Heart left ventricle (tissue), 16 donors: ENCODE data around the gene MZT1. TPM values are rescaled to one million over a fixed set of nuclear protein-coding genes. Genes with fewer than 3 reads are reported as not detected.

ENCODE experiments used
- ATAC-seq, 4 donors: fragments of 200-7000 bp; cut with Tn5 transposase; one replicate each; pipeline ENCODE4 v1.9.1; 2020 to 2022; ENCODE audit warnings: moderate library complexity in 4 of 4, mild to moderate bottlenecking in 3 of 4, moderate number of reproducible peaks in 1 of 4
- DNase-seq, 5 donors: peaks; one replicate each; pipeline ENCODE4 v3.0.0-alpha.2; 2020
- H3K27ac ChIP-seq, 12 donors: fragments of 200-600 bp; sonication (generic) in 4 of 12; one replicate each; pipeline versions ENCODE4 v1.5.0 to v1.8.0; 2016 to 2022; ENCODE audit warnings: mild to moderate bottlenecking in 2 of 12
- H3K27me3 ChIP-seq, 9 donors: fragments of 200-600 bp; sonication (generic) in 2 of 9; one replicate each; pipeline versions ENCODE4 v1.5.1 to v1.8.0; 2016 to 2022; ENCODE audit warnings: mild to moderate bottlenecking in 3 of 9
- H3K36me3 ChIP-seq, 9 donors: fragments of 200-600 bp; sonication (generic) in 2 of 9; one replicate each; pipeline versions ENCODE4 v1.5.0 to v1.8.0; 2018 to 2022; ENCODE audit warnings: mild to moderate bottlenecking in 2 of 9
- H3K4me1 ChIP-seq, 12 donors: fragments of 200-600 bp; sonication (generic) in 4 of 12; one replicate each; pipeline versions ENCODE4 v1.5.0 to v1.8.0; 2016 to 2022; ENCODE audit warnings: mild to moderate bottlenecking in 3 of 12
- H3K4me3 ChIP-seq, 12 donors: fragments of 200-600 bp; sonication (generic) in 4 of 12; one replicate each; pipeline versions ENCODE4 v1.5.0 to v1.8.0; 2017 to 2022; ENCODE audit warnings: mild to moderate bottlenecking in 9 of 12, moderate library complexity in 4 of 12
- H3K9me3 ChIP-seq, 12 donors: fragments of 200-600 bp; sonication (generic) in 4 of 12; one replicate each; pipeline versions ENCODE4 v1.5.0 to v1.8.0; 2016 to 2022; ENCODE audit warnings: mild to moderate bottlenecking in 1 of 12
- POLR2A ChIP-seq, 2 donors: fragments of 450-650 bp; IDR thresholded peaks; one replicate each; pipeline ENCODE4 v1.6.1; 2017; ENCODE audit warnings: antibody characterized with exemption in 2 of 2, mild to moderate bottlenecking in 2 of 2, moderate library complexity in 2 of 2
- WGBS, 4 donors: extraction: QIAGEN DNeasy Blood & Tissue Kit in 2 of 4; methylation state at CpG; one replicate each; pipeline versions ENCODE4 v1.1.5 to v1.1.7; 2013 to 2018; 5-methylcytosine and 5-hydroxymethylcytosine counted together
- intact Hi-C, 10 donors: fragments of 100-400 bp; cut with DNase I; formaldehyde crosslinking; loops; one replicate each; pipeline versions ENCODE4 v1.11.1 to v1.14.2; 2022
- polyA plus RNA-seq, 2 donors: library from polyadenylated mRNA; stranded (reverse); fragments of 200-250 nt; gene quantifications; one replicate each; pipeline ENCODE4 v1.2.3, GENCODE V29; 2013
- total RNA-seq, 9 donors: library from RNA; depleted of rRNA in 2 of 9; stranded (reverse); fragments of >200 nt in 2 of 9; fragmentation: NEBNext Ultra II Directional in 3 of 9; extraction: Animal tissue kit (Norgen Biotek cat#: 25700) in 3 of 9; gene quantifications; one replicate each; pipeline versions ENCODE4 v1.1.0 to v1.2.4, GENCODE V29; 2016 to 2023
- TF ChIP-seq, protein P1 (sequence below), 12 donors: fragments of 200-600 bp; sonication (generic) in 4 of 12; IDR thresholded peaks; one replicate each; pipeline versions ENCODE4 v1.5.0 to v1.8.0; 2018 to 2022; ENCODE audit warnings: antibody characterized with exemption in 12 of 12, mild to moderate bottlenecking in 5 of 12
- donor health status: ischemic (EF 13 %, LVEDD 7.1; RV severe dilation, severe dysfunction).
- donor health status: healthy with polysubstance abuse.
- donor health status: DM: no; HTN: yes; CAD: no.
- donor health status: DM: no; HTN: no; CAD: no.
- donor health status: ischemic (EF 25% LVEDD 6.9; RV normal size, moderate dysfunction).
- donor health status: ischemic (EF 25% LVEDD 5.7; RV mildly dilated, moderate dysfunction).
- donor health status: healthy.
- donor health status: DM: yes; HTN: yes; CAD: no.
- donor health status: ischemic (EF 35%, LVEDD 5.7; RV mildly dilated, moderate dysfunction).
- donor health status: nonischemic (EF 11% LVEDD 7.7; RV severe dilation, severe dysfunction).
- donor health status: DM: yes; HTN: yes; CAD: no.
- donor health status: PGD.
- donor health status: ischemic (EF 29% LVEDD 5.4; RV normal size, mild dysfunction).
- donor health status: nonischemic (EF 23%, LVEDD 6.1; RV moderate dilation, normal function).

The MZT1 gene
- total and polyA plus RNA-seq, 11 donors: 4.4 to 11.3 (median 6.9) TPM

DNA sequence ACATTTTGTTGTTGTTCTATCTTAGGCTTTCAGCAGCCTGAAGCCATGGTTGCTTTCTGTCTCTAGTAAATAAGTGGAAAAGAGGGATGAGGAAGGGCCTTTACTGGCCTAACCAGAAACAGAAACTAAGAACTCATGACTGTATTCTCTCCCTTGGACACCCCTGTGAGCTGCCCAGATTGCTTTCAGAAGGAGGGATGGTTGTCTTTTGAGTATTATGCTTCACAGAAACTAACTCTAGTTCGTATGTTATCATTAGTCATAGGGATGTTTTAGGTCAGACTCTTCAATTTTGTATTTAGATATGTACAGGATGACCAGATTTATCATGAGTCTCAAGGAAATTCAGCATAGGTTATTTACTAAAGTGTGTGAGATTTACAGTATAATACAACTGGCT is 17.8 kb upstream of the MZT1 start:
- no peak overlapping the region for H3K27ac ChIP-seq
- H3K9me3 ChIP-seq: no peaks in the 10 kb centered on the region
- TF ChIP-seq POLR2A (IDR thresholded peaks at IDR 0.05): no peak
- TF ChIP-seq, protein P1, sequence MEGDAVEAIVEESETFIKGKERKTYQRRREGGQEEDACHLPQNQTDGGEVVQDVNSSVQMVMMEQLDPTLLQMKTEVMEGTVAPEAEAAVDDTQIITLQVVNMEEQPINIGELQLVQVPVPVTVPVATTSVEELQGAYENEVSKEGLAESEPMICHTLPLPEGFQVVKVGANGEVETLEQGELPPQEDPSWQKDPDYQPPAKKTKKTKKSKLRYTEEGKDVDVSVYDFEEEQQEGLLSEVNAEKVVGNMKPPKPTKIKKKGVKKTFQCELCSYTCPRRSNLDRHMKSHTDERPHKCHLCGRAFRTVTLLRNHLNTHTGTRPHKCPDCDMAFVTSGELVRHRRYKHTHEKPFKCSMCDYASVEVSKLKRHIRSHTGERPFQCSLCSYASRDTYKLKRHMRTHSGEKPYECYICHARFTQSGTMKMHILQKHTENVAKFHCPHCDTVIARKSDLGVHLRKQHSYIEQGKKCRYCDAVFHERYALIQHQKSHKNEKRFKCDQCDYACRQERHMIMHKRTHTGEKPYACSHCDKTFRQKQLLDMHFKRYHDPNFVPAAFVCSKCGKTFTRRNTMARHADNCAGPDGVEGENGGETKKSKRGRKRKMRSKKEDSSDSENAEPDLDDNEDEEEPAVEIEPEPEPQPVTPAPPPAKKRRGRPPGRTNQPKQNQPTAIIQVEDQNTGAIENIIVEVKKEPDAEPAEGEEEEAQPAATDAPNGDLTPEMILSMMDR (IDR thresholded peaks at IDR 0.05): no peak
- intact Hi-C loops: no loop called here
- no peak for ATAC-seq
- no peaks in the 10 kb centered on the region for H3K4me1 ChIP-seq
- H3K4me3 ChIP-seq: no peak overlapping the region
- 82 to 96% (median 94%) methylated on average over 1 of the region's 1 CpG for WGBS, 4 donors
- no peaks in the 10 kb centered on the region for H3K27me3 ChIP-seq
- H3K36me3 ChIP-seq: peaks cover 0 to 75% (median 33%) of the 10 kb centered on the region in 9 donors
- DNase-seq: no peak

DNA sequence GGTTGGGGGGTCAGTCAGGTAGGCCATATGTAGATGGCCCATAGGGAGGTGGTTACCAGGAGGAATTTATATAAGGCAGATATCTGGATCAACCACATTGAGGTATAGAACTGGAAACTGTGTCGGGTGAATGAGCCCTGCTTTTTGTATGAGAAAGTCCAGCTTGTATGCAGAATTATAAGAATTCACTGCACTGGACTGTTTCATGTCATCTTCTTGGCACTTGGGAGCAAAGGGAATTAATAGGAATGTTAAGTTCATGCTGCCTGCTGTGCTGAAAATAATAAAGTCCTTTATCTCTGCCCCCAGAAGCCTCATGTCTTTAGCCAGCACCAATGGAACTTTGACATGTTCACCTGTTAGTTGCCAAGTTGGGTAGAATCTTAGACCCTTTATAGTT is 12.6 kb upstream of the MZT1 start:
- intact Hi-C loops: no loop called here
- no peak for TF ChIP-seq POLR2A (IDR thresholded peaks at IDR 0.05)
- TF ChIP-seq, protein P1 (IDR thresholded peaks at IDR 0.05): no peak
- no peak for ATAC-seq

DNA sequence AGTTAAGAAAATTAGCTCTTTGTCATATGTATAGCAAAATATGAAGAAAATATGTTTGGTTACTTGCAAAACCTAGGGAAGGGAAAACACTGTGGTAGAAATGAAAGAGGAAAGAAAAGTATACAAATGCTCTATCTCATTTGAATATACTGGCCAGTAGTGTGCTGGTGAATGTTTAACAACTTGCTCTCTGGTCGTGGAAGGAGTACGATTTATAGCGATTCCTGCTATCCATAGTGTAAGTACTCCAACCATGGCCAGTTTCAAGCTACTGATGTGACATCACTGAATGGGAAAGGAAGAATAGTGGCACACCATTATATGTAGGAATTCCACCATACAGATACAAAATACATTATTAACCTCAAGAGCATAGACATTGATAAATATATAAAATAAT is 9.6 kb upstream of the MZT1 start:
- no peaks in the 10 kb centered on the region for H3K27me3 ChIP-seq
- no peaks in the 10 kb centered on the region for H3K9me3 ChIP-seq
- H3K4me1 ChIP-seq: no peaks in the 10 kb centered on the region
- ATAC-seq (no peak), DNase-seq (no peak)
- no peak overlapping the region for H3K4me3 ChIP-seq
- TF ChIP-seq, protein P1 (IDR thresholded peaks at IDR 0.05): no peak
- peaks cover 0 to 45% (median 0%) of the 10 kb centered on the region in 9 donors for H3K36me3 ChIP-seq
- 93 to 97% (median 95%) methylated on average over 3 of the region's 3 CpGs for WGBS, 4 donors
- intact Hi-C loops: no loop called here
- no peak overlapping the region for H3K27ac ChIP-seq

More for the DNA sequence above, 12.6 kb upstream of the MZT1 start:
- Histone ChIP-seq H3K4me3 (no peak overlapping the region), H3K4me1 (no peaks in the 10 kb centered on the region), H3K27me3 (no peaks in the 10 kb centered on the region), H3K36me3 (peaks cover 0 to 50% (median 13%) of the 10 kb centered on the region in 9 donors), H3K27ac (no peak overlapping the region), H3K9me3 (no peaks in the 10 kb centered on the region)
- DNase-seq: no peak
- 55 to 66% (median 57%) methylated on average over 1 of the region's 1 CpG for WGBS, 4 donors

DNA sequence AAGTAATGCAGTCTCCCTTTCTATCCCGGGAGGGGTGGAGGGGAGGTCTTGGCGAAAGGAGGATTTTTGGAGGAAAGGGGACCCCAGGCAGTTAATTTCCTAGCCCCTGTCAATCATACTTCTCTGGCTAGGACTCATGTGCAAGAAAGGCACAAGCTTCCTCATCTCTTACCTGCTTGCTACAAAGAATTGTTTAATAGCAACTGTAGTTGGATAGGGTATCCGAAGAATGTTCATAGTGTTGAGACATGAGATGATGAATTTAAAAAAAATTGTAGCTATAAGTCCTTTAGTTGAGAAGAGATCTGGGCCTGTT is 819 bp upstream of the MZT1 start:
- peak overlapping the region in 6 of 12 donors; percentile 27 to 76 (median 54) for H3K27ac ChIP-seq
- H3K4me1 ChIP-seq: peaks cover 0 to 28% (median 14%) of the 10 kb centered on the region in 12 donors
- WGBS, 4 donors: 9 to 11% (median 9%) methylated on average over 3 of the region's 3 CpGs
- DNase-seq: no peak
- no peak for ATAC-seq
- intact Hi-C loops: loop anchor here in 4 of 10 donors (5.0 kb wide), 1 partner anchor 54 kb away; the partner anchor contains the start of genes DIS3 (in 4 of the 4) and PIBF1 (in 4 of the 4)
- TF ChIP-seq, protein P1 (IDR thresholded peaks at IDR 0.05): no peak
- TF ChIP-seq POLR2A (IDR thresholded peaks at IDR 0.05): no peak
- no peaks in the 10 kb centered on the region for H3K27me3 ChIP-seq
- H3K36me3 ChIP-seq: peaks cover 0 to 12% (median 0%) of the 10 kb centered on the region in 9 donors
- peak overlapping the region; percentile 70 to 97 (median 88) for H3K4me3 ChIP-seq
- no peaks in the 10 kb centered on the region for H3K9me3 ChIP-seq
